Raji (cell line): ENCODE measurements around the gene ABCA5.
A peak's percentile ranks its signal among the peaks of the same experiment; 100 is the strongest.

Experiments
- POLR2A ChIP-seq: IDR thresholded peaks from 2 replicates; pipeline ENCODE4 v1.6.1; 2011; ENCODE audit warnings: low read depth, low read length, control low read depth; ENCODE audit not compliant: insufficient read depth

Gene ABCA5

GRCh38 chr17:69327060-69327831 is at the start of gene ABCA5:
Gene ABCA5 (minus strand): TSS chr17:69327133. CDS start chr17:69314415, 12,718 bp downstream.
- peak; percentile 81 for TF ChIP-seq POLR2A

DNA sequence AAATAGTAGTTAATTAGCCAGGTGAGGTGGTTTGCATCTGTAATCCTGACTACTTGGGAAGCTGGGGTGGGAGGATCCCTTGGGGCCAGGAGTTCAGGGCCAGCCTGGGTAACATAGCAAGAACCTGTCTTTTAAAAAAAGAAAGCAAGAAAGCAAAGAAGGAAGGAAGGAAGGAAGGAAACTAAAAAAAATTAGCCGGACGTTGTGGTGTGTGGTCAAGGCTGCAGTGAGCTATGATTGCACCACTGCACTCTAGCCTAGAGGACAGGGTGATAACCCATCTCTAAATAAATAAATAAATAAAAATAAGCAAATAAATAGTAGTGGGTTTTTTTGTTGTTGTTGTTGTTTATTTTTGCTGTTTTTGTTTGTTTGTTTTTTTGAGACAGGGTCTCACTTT is 48.3 kb upstream of the ABCA5 start:
- TF ChIP-seq POLR2A = no peak

GRCh38 chr17:69373069-69373468 is 46.1 kb upstream of the ABCA5 start:
- no peak for TF ChIP-seq POLR2A

- no peak for TF ChIP-seq POLR2A
These were observed 40.4 kb upstream of the ABCA5 start for GRCh38 chr17:69367298-69367697.

DNA sequence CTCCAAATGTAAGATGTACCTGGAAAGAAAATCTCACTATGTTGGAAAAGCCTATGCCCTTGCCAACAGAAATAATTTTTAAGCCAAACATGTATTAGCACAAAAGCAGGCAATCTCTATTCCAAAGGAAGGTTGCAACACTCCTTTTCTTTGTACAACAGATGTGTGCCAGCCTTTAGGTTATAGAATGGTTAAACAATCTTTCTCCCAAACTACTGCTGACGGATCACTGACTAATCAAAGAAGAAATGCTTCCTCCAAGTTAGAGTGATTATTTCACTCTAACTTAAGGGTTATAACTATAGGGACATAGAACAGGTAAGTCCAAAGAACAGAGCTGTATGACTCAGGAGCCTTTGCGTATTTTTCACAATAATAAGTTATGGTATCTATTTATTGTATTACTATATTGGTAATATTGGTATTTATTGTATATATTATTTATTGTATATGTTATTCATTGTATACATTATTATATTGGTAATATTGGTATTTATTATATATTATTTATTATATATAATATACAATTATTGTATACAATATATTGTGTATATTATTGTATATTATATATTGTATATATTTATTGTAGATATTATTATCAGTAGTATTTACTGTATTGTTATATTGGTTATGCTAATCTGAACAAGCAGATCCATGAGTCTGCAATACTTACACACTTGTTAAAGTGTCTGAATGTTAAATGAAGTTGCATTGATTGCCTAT is 36.7 kb upstream of the ABCA5 start:
- TF ChIP-seq POLR2A = no peak

DNA sequence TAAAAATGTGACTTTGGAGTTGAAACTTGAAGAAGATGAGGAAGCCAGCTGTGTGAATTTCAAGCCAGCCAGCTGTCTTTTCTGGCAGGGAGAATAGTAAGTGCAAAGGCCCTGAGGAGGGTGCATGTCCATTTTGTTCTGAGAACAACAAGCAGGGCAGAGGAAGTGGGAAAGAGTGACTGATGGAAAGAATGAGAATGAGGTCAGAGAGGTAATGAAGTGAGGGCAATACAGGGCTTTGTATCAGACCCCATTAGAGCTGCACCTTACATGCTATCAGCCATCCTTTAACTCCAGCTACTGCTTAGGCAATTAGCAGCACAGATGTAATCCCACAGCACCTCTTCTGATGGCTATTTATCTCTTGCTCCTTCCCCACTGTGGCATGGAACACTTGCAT is 34.2 kb upstream of the ABCA5 start:
- no peak for TF ChIP-seq POLR2A

DNA sequence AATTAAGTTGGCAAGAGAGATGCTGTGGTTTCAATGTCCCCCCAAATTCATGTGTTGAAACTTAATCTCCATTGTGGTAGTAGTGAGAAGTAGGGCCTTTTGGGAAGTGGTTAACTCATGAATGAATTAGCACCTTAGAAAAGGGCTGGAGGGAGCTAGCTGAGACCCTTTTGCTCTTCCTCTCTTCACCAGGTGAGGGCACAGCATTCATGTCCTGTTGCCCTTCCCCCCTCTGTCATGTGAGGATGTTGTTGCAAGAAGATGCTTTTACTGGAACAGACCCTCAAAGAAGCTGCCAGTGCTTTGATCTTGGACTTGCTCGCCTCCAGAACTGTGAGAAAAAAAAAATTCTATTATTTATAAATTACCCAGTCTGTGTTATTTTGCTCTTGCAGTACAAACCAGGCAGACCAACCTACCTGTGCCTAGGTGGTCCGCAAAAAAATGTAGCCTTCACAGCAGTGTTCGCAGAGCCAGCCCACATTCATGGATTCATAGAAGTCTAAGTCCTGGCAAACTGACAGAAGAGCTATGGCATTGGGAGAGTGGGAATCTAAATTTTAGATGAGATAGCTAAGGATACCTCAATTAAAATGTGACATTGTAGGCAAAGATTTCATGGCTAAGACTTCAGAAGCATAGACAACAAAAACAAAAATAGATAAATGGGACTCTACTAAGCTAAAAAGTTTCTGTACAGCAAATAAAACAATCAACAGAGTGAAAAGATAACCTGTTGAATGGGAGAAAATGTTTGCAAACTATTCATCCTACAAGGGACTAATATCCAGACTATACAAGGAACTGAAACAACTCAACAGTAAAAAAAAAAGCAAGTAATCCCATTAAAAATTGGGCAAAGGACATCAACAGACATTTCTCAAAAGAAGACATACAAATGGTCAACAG is 32.0 kb upstream of the ABCA5 start:
- TF ChIP-seq POLR2A = no peak

DNA sequence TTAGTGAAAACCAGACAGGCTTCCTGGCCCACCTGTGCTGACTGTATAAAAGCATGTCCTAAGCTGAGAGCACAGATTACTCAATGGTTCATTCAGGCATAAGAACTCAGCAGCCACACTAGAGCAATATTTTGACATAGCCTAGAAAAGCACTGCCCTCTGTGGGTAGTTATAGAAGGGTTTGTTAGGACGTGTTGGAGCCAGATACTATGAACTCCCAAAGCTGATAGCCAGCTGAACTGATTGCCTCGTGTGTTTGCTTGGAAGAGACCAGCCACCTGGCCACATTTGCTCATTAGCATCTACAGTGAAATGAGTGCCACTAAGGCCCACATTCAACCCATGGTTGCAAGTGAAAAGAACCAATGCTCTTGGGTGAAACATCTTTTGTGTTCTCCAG is 30.8 kb upstream of the ABCA5 start:
- no peak for TF ChIP-seq POLR2A

DNA sequence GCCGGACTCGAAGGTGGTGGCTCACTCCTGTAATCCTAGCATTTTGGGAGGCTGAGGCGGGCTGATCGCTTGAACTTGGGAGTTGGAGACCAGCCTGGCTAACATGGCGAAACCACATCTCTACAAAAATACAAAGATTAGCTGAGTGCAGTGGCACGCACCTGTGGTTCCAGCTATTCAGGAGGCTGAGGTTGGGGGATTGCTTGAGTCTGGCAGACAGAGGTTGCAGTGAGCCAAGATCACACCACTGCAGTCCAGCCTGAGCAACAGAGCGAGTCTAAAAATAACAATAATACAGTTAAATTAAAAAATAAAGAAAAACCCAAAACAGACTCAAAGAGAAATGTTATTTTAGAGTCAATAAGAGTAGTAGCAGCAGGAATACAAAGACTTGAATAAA is 29.7 kb upstream of the ABCA5 start:
- TF ChIP-seq POLR2A = no peak

GRCh38 chr17:69350911-69351310 is 24.0 kb upstream of the ABCA5 start:
- TF ChIP-seq POLR2A = no peak

- no peak for TF ChIP-seq POLR2A
These were observed 21.5 kb upstream of the ABCA5 start for GRCh38 chr17:69348429-69348828.

- no peak for TF ChIP-seq POLR2A
These were observed 19.8 kb upstream of the ABCA5 start for GRCh38 chr17:69346766-69347165.

DNA sequence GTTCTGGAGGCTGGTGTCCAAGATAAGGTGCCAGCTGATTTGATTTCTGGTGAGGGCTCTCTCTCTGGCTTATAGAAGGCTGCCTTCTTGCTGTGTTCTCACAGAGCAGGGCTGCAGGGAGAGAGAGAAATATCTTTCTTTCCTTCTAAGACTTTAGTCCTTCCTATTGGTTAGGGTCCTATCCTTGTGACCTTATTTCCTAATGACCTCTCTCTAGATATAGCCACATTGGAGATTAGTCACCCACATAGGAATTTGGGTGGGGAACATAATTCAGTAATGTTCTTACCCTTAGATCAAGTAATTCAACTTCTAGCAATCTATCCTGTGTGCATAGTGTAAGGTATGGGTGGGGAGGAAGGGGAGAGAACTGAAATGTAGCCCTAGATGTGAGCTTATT is 18.0 kb upstream of the ABCA5 start:
- no peak for TF ChIP-seq POLR2A

GRCh38 chr17:69342896-69343644 is 16.1 kb upstream of the ABCA5 start:
- TF ChIP-seq POLR2A = no peak

DNA sequence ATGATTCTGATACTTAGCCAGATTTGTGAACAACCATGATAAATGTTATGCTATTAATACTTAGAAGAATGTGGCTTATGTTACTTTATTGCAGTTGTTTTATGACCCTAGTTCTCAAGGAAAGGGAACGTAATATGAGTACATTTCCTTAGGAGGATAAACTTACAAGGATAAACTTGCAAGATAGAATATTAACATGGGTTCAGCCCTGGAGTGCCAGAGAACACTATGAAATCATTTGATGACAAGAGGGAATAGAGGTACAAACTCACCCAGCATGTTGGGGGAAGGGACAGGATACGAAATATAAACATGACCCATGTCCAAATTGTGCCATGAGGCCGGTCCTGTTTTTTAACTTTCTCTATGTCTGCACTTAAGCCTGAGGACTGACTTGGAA is 13.0 kb upstream of the ABCA5 start:
- no peak for TF ChIP-seq POLR2A
